SK-N-SH treated with all-trans-retinoic acid at 6 μM for 48 hours (cell line): Measurements from ENCODE around the gene CDH16.

Experiments
- ARNTL ChIP-seq: fragments of 450-650 bp; formaldehyde crosslinking; IDR thresholded peaks from 2 replicates; pipeline ENCODE4 v1.5.0; 2020; ENCODE audit warnings: low read depth, mild to moderate bottlenecking, moderate library complexity, borderline replicate concordance
- ISL1 ChIP-seq: fragments of 250-450 bp; sonication (Bioruptor Pico); IDR thresholded peaks from 2 replicates; pipeline ENCODE4 v2.1.2; 2022; ENCODE audit warnings: mild to moderate bottlenecking, moderate library complexity
- OSR1 ChIP-seq: fragments of 250-450 bp; sonication (Bioruptor Pico); IDR thresholded peaks from 2 replicates; pipeline ENCODE4 v1.8.0; 2022; ENCODE audit warnings: moderate library complexity, mild to moderate bottlenecking, inconsistent platforms
- RARB ChIP-seq: fragments of 250-450 bp; sonication (Bioruptor Pico); IDR thresholded peaks from 2 replicates; pipeline ENCODE4 v1.8.0; 2021; ENCODE audit warnings: mild to moderate bottlenecking, moderate library complexity
- ZFP30 ChIP-seq: fragments of 450-650 bp; formaldehyde crosslinking; IDR thresholded peaks from 2 replicates; pipeline ENCODE4 v1.5.0; 2022; ENCODE audit warnings: mild to moderate bottlenecking, moderate library complexity
- ZNF70 ChIP-seq: fragments of 450-650 bp; formaldehyde crosslinking; IDR thresholded peaks from 2 replicates; pipeline ENCODE4 v1.5.0; 2020; ENCODE audit warnings: mild to moderate bottlenecking, moderate library complexity
- TF ChIP-seq, protein P1 (sequence below): fragments of 250-450 bp; sonication (Bioruptor Pico); IDR thresholded peaks from 2 replicates; pipeline ENCODE4 v1.5.1; 2020; ENCODE audit warnings: low read depth, mild to moderate bottlenecking, moderate library complexity
- TF ChIP-seq, protein P2 (sequence below): fragments of 250-450 bp; sonication (Bioruptor Pico); IDR thresholded peaks from 2 replicates; pipeline ENCODE4 v1.8.0; 2020; ENCODE audit warnings: mild to moderate bottlenecking, moderate library complexity, borderline replicate concordance
- TF ChIP-seq, protein P3 (sequence below): fragments of 250-450 bp; sonication (Bioruptor Pico); IDR thresholded peaks from 2 replicates; pipeline ENCODE4 v1.5.0; 2020; ENCODE audit warnings: mild to moderate bottlenecking, moderate library complexity

GRCh38 chr16:66891797-66892196, 26.9 kb downstream of the CDH16 start:
- TF ChIP-seq OSR1 (CRISPR knock-in tag) (no peak), ZNF70 (CRISPR knock-in tag) (no peak), RARB (CRISPR knock-in tag) (no peak), ZFP30 (CRISPR knock-in tag) (no peak), ARNTL (CRISPR knock-in tag) (no peak), ISL1 (CRISPR knock-in tag) (no peak)
- TF ChIP-seq, protein P1, sequence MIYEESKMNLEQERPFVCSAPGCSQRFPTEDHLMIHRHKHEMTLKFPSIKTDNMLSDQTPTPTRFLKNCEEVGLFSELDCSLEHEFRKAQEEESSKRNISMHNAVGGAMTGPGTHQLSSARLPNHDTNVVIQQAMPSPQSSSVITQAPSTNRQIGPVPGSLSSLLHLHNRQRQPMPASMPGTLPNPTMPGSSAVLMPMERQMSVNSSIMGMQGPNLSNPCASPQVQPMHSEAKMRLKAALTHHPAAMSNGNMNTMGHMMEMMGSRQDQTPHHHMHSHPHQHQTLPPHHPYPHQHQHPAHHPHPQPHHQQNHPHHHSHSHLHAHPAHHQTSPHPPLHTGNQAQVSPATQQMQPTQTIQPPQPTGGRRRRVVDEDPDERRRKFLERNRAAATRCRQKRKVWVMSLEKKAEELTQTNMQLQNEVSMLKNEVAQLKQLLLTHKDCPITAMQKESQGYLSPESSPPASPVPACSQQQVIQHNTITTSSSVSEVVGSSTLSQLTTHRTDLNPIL (CRISPR knock-in tag) = no peak
- TF ChIP-seq, protein P2, sequence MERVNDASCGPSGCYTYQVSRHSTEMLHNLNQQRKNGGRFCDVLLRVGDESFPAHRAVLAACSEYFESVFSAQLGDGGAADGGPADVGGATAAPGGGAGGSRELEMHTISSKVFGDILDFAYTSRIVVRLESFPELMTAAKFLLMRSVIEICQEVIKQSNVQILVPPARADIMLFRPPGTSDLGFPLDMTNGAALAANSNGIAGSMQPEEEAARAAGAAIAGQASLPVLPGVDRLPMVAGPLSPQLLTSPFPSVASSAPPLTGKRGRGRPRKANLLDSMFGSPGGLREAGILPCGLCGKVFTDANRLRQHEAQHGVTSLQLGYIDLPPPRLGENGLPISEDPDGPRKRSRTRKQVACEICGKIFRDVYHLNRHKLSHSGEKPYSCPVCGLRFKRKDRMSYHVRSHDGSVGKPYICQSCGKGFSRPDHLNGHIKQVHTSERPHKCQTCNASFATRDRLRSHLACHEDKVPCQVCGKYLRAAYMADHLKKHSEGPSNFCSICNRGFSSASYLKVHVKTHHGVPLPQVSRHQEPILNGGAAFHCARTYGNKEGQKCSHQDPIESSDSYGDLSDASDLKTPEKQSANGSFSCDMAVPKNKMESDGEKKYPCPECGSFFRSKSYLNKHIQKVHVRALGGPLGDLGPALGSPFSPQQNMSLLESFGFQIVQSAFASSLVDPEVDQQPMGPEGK (CRISPR knock-in tag) = no peak
- TF ChIP-seq, protein P3, sequence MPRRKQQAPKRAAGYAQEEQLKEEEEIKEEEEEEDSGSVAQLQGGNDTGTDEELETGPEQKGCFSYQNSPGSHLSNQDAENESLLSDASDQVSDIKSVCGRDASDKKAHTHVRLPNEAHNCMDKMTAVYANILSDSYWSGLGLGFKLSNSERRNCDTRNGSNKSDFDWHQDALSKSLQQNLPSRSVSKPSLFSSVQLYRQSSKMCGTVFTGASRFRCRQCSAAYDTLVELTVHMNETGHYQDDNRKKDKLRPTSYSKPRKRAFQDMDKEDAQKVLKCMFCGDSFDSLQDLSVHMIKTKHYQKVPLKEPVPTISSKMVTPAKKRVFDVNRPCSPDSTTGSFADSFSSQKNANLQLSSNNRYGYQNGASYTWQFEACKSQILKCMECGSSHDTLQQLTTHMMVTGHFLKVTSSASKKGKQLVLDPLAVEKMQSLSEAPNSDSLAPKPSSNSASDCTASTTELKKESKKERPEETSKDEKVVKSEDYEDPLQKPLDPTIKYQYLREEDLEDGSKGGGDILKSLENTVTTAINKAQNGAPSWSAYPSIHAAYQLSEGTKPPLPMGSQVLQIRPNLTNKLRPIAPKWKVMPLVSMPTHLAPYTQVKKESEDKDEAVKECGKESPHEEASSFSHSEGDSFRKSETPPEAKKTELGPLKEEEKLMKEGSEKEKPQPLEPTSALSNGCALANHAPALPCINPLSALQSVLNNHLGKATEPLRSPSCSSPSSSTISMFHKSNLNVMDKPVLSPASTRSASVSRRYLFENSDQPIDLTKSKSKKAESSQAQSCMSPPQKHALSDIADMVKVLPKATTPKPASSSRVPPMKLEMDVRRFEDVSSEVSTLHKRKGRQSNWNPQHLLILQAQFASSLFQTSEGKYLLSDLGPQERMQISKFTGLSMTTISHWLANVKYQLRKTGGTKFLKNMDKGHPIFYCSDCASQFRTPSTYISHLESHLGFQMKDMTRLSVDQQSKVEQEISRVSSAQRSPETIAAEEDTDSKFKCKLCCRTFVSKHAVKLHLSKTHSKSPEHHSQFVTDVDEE = no peak
